ENCODE measurements around the gene SLC10A7. TPM values are rescaled to one million over a fixed set of nuclear protein-coding genes. Genes with fewer than 3 reads are reported as not detected.

The SLC10A7 gene
- total RNA-seq, 1 donor from 2014 or later: 23.5 TPM

DNA sequence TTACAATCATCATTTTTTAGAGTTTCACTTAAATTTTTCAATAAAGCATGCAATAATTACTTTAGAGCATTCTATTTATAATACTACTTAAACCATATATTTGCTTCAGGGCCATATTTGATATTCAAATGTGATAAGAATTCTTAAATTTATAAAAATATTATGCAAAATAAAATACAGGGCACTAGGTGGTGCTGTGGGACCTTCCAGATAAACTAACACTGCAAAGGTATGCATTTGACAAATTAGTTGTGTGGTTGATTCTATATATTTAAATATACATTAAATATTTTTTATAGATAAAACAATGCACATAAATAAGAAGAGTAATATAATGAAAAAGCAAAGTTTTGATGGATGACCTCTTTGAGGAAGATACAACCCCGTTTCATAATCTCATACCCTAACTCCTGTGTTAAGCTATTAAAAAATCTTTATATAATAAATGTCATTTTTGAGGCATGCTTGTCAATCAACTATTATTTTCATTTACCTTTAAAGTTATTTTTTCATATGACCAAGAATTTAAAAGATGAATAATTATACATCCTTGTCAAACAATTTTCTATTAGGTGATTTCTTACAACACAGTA lies 179.0 kb downstream of the SLC10A7 start:
- no peaks in the 10 kb centered on the region for H3K4me1 ChIP-seq
- TF ChIP-seq, protein P1, sequence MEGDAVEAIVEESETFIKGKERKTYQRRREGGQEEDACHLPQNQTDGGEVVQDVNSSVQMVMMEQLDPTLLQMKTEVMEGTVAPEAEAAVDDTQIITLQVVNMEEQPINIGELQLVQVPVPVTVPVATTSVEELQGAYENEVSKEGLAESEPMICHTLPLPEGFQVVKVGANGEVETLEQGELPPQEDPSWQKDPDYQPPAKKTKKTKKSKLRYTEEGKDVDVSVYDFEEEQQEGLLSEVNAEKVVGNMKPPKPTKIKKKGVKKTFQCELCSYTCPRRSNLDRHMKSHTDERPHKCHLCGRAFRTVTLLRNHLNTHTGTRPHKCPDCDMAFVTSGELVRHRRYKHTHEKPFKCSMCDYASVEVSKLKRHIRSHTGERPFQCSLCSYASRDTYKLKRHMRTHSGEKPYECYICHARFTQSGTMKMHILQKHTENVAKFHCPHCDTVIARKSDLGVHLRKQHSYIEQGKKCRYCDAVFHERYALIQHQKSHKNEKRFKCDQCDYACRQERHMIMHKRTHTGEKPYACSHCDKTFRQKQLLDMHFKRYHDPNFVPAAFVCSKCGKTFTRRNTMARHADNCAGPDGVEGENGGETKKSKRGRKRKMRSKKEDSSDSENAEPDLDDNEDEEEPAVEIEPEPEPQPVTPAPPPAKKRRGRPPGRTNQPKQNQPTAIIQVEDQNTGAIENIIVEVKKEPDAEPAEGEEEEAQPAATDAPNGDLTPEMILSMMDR (IDR thresholded peaks at IDR 0.05): peak; percentile 61
- DNase-seq (no peak), ATAC-seq (no peak)
- no peaks in the 10 kb centered on the region for H3K36me3 ChIP-seq
- intact Hi-C loops (cut with DNase I): no loop called here
- H3K4me3 ChIP-seq: no peak overlapping the region
- H3K9me3 ChIP-seq: no peaks in the 10 kb centered on the region
- H3K27me3 ChIP-seq (ENCODE audit: low read depth): no peaks in the 10 kb centered on the region
- H3K27ac ChIP-seq: no peak overlapping the region

DNA sequence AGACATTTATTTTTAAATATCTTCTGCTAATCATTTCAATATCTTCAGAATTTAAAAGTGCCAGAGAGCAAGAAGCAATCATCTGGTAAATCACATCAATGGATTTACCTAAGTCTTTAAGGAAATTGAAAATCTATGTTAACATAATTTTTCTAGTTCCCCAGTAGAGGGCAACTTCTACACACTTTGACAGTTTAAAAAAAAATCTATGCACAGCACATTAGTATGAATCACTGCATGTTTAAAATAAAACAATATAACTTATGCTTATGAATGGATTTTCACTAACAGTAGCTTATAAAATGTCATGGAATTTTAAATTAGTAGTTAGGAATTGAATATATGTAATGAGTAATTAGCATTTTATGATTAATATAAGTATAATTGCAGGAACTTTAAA lies 180.9 kb downstream of the SLC10A7 start:
- no peak overlapping the region for H3K4me3 ChIP-seq
- no peaks in the 10 kb centered on the region for H3K9me3 ChIP-seq
- peaks cover 14% of the 10 kb centered on the region for H3K4me1 ChIP-seq
- H3K27ac ChIP-seq: no peak overlapping the region
- H3K27me3 ChIP-seq (ENCODE audit: low read depth): no peaks in the 10 kb centered on the region
- DNase-seq: no peak
- ATAC-seq: no peak
- intact Hi-C loops (cut with DNase I): no loop called here
- TF ChIP-seq, protein P1 (IDR thresholded peaks at IDR 0.05): peak; percentile 38
- H3K36me3 ChIP-seq: no peaks in the 10 kb centered on the region

DNA sequence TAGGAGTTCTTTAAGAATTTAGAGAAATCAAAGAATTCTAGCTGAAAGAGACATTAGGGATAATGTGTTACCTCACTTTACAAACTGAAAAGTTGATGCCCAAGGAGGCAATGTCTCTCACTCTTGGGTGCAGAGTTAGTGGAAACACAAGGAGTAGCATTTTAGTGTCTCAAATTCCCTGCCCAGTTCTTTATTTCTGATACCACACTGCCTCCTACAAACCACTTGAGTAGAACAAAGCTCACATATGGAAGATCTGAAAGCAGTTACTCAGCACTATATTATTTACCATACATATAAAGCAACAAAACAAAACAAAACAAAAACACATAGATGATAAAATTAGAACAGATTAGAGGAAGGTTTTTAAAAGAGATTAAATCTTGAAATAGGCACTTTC lies 183.2 kb downstream of the SLC10A7 start:
- TF ChIP-seq, protein P1 (IDR thresholded peaks at IDR 0.05): no peak
- Histone ChIP-seq H3K27ac (no peak overlapping the region), H3K4me1 (peaks cover 26% of the 10 kb centered on the region), H3K9me3 (no peaks in the 10 kb centered on the region), H3K36me3 (no peaks in the 10 kb centered on the region), H3K27me3 (ENCODE audit: low read depth) (no peaks in the 10 kb centered on the region), H3K4me3 (no peak overlapping the region)
- ATAC-seq (no peak), DNase-seq (no peak)
- intact Hi-C loops (cut with DNase I): no loop called here

- intact Hi-C loops (cut with DNase I): no loop called here
- ATAC-seq: no peak
- Histone ChIP-seq H3K27ac (no peak overlapping the region), H3K27me3 (ENCODE audit: low read depth) (no peaks in the 10 kb centered on the region), H3K4me1 (peaks cover 26% of the 10 kb centered on the region), H3K9me3 (no peaks in the 10 kb centered on the region), H3K4me3 (no peak overlapping the region), H3K36me3 (no peaks in the 10 kb centered on the region)
- TF ChIP-seq, protein P1 (IDR thresholded peaks at IDR 0.05): no peak
- DNase-seq: no peak
Measured at GRCh38 chr4:146336410-146336807, 185.3 kb downstream of the SLC10A7 start.

GRCh38 chr4:146335763-146336409 lies 185.9 kb downstream of the SLC10A7 start:
- H3K27ac ChIP-seq: no peak overlapping the region
- H3K4me1 ChIP-seq: peaks cover 26% of the 10 kb centered on the region
- ATAC-seq (peak in 1 of 2 donors; percentile 55), DNase-seq (no peak)
- H3K9me3 ChIP-seq: no peaks in the 10 kb centered on the region
- TF ChIP-seq, protein P1 (IDR thresholded peaks at IDR 0.05): no peak
- intact Hi-C loops (cut with DNase I): no loop called here
- no peaks in the 10 kb centered on the region for H3K27me3 ChIP-seq (ENCODE audit: low read depth)
- no peaks in the 10 kb centered on the region for H3K36me3 ChIP-seq
- H3K4me3 ChIP-seq: no peak overlapping the region
